Measurements from ENCODE around the gene C10orf90. TPM values are rescaled to one million over a fixed set of nuclear protein-coding genes. Genes with fewer than 3 reads are reported as not detected.

C10orf90 gene
- total RNA-seq, 1 experiment from 2014 or later: 0.67 TPM

- intact Hi-C loops (cut with micrococcal nuclease; ENCODE audit: unreplicated experiment) (no loop called here), in situ Hi-C loops (cut with HindIII; ENCODE audit: low pct_unique_long_range_greater_than_20kb, low sequenced_read_pairs) (no loop called here)
- peaks cover 11% of the 10 kb centered on the region; the same call in 1 of the 2 replicates for H3K9me3 ChIP-seq (ENCODE audit: control insufficient read depth, insufficient read depth, low read depth, low read length)
- POLR2A ChIA-PET: no interaction called here
- no peak overlapping the region for H3K27ac ChIP-seq (ENCODE audit: low read length)
- BruUV-seq (replicated peaks): no TSS peak
- TF ChIP-seq POLR2AphosphoS5 (IDR thresholded peaks at IDR 0.05; ENCODE audit: low read depth, low read length) (no peak), REST (IDR thresholded peaks at IDR 0.05; ENCODE audit: insufficient read depth in 1 of 2, low read depth in 2 of 2, low read length in 1 of 2) (no peak), TCF7L2 (IDR thresholded peaks at IDR 0.05; ENCODE audit: low read depth, low read length) (no peak), CTCF (IDR thresholded peaks at IDR 0.05) (no peak), SIN3A (IDR thresholded peaks at IDR 0.05; ENCODE audit: borderline replicate concordance, insufficient read depth, low read depth, low read length) (no peak)
- no peaks in the 10 kb centered on the region for H3K36me3 ChIP-seq (ENCODE audit: control insufficient read depth, insufficient read depth, low read length)
- ATAC-seq (no peak; the same call in 1 of the 2 replicates), DNase-seq (ENCODE audit: low read depth, low spot score) (no peak)
- no peaks in the 10 kb centered on the region for H3K4me1 ChIP-seq (ENCODE audit: control insufficient read depth, insufficient read depth, low read length)
- CTCF ChIA-PET: no interaction called here
- H3K27me3 ChIP-seq (ENCODE audit: control insufficient read depth, insufficient read depth, low read length): no peaks in the 10 kb centered on the region
- H3K4me3 ChIP-seq (ENCODE audit: low read depth in 2 of 2, low read length in 2 of 2): no peak overlapping the region
These were observed 293.5 kb downstream of the C10orf90 start for GRCh38 chr10:126376956-126377355.

- H3K4me3 ChIP-seq (ENCODE audit: low read depth in 2 of 2, low read length in 2 of 2): no peak overlapping the region
- in situ Hi-C loops (cut with HindIII; ENCODE audit: low pct_unique_long_range_greater_than_20kb, low sequenced_read_pairs) (no loop called here), intact Hi-C loops (cut with micrococcal nuclease; ENCODE audit: unreplicated experiment) (no loop called here)
- ATAC-seq (no peak), DNase-seq (ENCODE audit: low read depth, low spot score) (no peak)
- BruUV-seq (replicated peaks): no TSS peak
- no peaks in the 10 kb centered on the region for H3K4me1 ChIP-seq (ENCODE audit: control insufficient read depth, insufficient read depth, low read length)
- peaks cover 11% of the 10 kb centered on the region; the same call in 1 of the 2 replicates for H3K9me3 ChIP-seq (ENCODE audit: control insufficient read depth, insufficient read depth, low read depth, low read length)
- ChIA-PET CTCF (no interaction called here), POLR2A (no interaction called here)
- H3K36me3 ChIP-seq (ENCODE audit: control insufficient read depth, insufficient read depth, low read length): no peaks in the 10 kb centered on the region
- no peak overlapping the region for H3K27ac ChIP-seq (ENCODE audit: low read length)
- TF ChIP-seq POLR2AphosphoS5 (IDR thresholded peaks at IDR 0.05; ENCODE audit: low read depth, low read length): no peak
- no peak for TF ChIP-seq REST (IDR thresholded peaks at IDR 0.05; ENCODE audit: insufficient read depth in 1 of 2, low read depth in 2 of 2, low read length in 1 of 2)
- TF ChIP-seq TCF7L2 (IDR thresholded peaks at IDR 0.05; ENCODE audit: low read depth, low read length): no peak
- TF ChIP-seq CTCF (IDR thresholded peaks at IDR 0.05): no peak
- no peak for TF ChIP-seq SIN3A (IDR thresholded peaks at IDR 0.05; ENCODE audit: borderline replicate concordance, insufficient read depth, low read depth, low read length)
- no peaks in the 10 kb centered on the region for H3K27me3 ChIP-seq (ENCODE audit: control insufficient read depth, insufficient read depth, low read length)
These were observed 294.5 kb downstream of the C10orf90 start for GRCh38 chr10:126375926-126376554.
